HG03457 (cell line): ENCODE results near the gene ASAH2.
"Not testable (repeated sequence)": the region's sequence is repeated elsewhere in the genome, so short reads cannot be mapped to it uniquely, and the experiment has no call there.

ENCODE experiments used
- ATAC-seq: cut with Tn5 transposase; IDR thresholded peaks from one replicate; pipeline ENCODE4 v1.9.1; 2021; ENCODE audit warnings: moderate number of reproducible peaks; ENCODE audit not compliant: unreplicated experiment

Gene ASAH2

DNA sequence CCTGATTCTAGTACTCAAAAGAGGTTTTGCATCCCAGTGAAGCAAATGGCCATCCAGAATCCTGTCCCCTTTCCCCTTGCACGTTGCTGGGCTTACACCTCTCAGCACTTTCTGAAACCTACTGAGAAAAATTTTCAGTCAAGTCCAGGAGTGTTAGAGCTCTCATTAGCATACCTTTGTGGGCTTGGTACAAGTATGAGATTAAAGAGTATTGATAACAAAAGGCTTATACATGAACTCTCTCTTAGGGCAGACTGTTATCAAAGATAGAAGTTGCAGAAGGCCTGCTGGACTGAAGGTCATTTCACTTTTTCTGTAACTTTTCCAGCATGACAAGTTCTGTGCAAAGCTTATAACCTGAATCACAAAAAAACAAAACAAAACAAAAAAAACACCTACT is at the start of gene ASAH2:
Gene ASAH2, minus strand, starts transcription at position 123 of the 400 bp plus-strand sequence. CDS start 2,906 bp downstream, outside the sequence.
- ATAC-seq: no peak

DNA sequence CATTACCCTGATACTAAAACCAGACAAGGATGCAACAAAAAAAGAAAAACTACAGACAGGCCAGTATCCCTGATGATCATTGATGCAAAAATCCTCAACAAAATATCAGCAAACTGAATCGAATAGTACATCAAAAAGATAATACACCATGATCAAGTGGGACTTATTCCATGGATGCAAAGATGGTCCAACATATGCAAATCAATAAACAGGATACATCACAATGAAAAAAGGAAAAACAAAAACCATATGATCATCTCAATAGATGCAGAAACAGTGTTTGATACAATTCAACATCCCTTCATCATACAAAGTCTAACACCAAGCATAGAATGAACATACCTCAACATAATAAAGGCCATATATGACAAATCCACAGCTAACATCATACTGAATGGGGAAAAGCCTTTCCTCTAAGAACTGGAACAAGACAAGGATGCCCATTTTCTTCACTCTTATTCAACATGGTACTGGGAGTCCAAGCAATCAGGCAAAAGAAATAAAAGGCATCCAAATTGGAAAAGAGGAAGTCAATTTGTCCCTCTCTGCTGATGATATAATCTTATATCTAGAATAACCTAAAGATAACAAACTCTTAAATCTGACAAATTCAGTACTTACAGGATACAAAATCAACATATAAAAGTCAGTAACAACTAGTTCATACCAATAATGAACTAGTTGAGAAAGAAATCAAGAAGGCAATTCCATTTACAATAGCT is 48.8 kb upstream of the ASAH2 start:
- ATAC-seq: no peak

DNA sequence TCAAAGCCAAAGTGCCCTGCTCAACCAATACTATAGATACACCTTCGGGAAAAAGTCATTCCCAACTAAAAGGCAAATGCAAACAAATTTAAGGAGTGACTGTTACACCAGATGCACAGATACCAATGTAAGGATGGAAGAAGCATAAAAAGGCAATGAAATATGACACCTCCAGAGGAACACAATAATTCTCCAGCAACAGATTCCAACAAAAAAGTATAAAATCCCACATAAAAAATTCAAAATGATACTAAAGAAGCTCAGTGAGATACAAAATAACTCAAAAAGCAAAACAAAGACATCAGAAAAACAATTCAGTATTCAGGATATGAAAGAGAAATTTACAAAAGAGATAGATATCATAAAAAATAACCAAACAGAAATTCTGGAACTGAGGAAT is 44.1 kb upstream of the ASAH2 start:
- ATAC-seq: no peak

DNA sequence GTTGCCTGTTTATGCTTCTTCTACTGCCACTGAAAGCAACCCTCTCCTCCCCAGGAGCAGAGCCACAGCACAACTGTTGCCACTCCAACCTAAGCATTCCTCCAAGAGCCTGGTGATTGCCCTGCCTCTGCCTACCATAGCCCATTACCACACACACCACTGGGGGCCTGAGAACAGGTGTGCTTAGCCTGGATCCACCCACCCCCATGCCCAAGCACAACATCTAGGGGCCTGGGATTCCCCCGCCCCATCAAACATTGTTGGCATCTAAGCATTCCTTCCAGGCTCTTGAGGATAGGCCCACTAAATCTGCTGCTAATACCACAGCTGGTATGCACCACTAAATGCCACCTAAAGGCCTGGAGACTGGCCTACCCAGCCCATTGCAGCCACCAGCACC is 43.3 kb upstream of the ASAH2 start:
- ATAC-seq: no peak

DNA sequence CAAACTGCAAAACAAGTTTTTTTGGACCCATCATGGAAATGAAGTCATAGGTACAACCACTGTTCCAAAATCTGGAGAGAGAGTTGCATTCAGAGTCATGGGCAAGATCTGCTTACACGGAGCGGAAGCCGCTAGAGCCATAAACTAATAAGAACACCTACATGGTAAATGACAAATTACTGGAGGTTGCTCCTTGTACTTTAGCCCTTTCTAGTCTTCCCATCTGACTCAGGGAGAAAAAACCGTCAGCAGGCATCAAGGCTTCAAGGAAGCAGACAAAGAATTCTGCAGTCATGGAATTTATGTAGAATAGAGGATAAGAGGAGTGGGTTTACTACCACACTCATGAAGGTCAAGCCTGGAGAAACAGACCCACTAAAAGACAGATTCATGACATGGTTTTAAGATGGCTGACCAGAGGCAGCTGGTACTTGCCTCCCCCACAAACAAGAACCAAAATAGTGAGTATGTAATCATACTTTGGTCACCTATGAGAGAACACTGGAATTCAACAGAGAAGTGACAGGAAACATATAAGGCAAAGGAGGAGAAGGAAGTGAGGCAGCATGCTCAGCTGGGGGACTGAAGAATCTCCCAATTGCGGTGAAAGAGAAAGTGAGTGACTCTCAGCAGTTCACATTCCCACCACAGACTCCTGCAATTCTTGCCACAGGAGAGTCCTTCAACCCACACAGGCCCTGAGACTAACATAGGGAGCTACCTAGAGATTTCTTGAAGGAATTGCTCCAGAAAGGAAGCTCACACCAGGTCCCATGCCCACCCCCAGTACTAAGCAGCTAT is 42.4 kb upstream of the ASAH2 start:
- ATAC-seq: no peak

DNA sequence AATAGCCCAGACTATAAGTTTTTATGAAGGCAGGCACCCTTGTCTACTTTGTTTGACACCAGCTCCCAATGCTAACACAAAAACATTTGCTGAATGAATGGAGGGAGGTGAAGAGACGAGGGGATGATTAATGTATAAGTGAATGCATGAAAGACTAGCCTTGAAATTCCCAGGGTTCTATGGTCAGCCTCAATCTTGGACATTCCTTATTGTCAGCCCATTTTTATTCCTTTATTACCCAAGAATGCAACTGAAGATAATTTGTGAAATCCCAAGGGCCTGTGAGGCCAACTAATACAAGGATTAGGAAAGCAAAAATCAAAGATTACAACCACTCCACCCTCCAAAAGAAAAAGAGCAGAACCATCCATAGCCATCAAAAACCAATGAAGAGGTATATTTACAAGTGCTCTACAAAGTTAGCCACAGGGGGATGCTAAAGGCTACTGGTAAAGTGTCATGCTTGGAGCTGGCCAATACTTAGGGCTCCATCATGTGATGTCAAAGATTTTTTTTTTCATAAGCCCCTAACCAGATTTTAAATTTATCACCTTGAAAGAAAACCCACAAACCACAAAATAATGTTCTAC is 40.0 kb upstream of the ASAH2 start:
- ATAC-seq: no peak

DNA sequence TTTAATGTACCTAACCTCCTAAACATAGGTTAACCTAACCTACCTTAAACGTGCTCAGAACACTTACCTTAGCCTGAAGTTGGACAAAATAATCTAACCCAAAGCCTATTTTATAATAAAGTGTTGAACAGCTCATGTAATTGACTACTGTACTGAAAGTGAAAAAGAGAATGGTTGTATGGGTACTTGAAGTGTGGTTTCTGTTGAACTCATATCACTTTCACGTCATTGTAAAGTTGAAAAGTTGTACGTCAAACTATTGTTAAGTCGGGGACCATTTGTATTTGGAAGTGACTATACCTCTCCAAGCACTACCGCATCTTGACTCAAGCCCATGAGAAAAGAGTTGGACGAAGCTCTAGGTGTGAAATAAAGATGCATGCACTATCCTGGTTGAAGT is 37.9 kb upstream of the ASAH2 start:
- ATAC-seq: no peak

DNA sequence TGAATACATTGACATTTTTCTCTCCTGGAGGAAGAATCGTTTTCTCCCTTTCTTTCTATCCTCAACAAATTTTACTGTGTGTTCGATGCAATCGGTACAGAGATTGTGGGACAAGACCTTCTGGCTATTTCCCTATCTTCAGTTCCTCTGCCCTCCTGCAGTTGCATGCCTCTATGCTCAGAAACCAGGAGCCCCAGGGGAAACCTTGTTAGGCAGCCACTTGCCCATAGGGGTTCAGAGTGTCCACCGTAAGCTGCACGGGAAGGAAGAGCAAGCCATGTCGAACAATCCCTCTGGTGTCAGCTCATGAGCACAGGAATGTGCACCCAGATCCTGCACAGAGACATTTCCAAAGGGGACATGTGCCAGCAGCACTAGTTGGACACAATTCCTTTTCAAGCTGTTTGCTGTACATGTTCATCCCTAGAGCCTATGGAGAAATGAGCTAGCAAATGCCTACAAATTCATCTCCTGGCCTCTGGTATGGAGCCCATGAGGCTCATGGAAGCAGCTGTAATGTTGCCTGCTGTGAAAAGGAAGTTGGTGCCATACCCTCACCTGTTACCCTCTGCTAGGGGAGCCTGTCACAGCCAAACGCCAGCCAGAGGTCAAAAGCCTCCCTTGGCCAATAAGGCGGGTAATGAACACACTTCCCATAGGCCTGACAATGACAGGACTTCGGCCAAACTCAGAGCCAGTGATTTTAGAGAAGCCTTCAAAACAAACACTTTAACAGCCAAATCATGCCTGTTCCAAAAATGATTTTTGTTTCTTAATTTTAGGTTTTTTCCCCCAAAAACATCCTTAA is 35.9 kb upstream of the ASAH2 start:
- ATAC-seq: no peak

DNA sequence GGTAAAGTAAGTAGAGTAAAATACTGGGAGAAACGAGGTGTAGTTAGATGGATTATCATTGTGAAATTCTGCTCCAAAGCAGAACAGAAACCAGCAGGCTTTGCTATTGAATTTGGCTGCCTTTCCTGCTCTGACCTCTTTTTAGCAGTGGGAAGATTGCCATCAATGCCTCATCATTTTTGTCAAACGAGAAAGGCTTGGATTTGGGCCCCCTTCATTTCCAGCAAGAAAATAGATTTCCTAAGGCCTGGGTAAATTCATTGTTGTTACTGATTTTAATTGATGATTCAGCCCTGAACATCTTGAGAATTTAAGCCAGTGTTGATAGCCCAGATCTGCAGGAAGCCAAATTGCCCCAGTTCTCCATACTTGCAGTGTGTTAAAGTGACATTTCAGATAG is 35.2 kb upstream of the ASAH2 start:
- no peak for ATAC-seq

DNA sequence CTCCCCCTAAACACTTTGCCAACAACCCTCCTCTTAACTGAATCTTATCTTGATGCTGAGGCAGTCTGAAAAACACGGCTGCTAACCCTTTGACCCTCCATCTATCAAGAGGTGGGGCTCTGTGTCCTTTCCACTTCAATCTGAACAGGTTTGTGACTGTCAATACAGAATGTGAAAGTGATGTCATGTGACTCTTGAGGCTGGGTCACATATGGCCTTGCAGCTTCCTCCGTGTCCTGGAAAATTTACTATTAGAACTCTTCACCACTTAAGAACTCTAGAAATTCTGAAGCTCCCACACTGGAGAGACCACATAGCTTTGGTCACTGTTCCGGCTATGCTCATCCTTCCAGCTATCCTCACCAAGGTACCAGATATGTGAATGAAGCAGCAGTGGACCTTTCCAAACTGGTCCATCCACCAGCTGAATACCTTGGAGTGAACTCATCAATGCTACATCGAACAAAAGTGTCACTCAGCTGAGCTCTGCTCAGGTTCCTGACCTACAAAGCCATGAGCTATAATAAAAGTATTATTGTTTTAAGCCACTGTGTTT is 30.7 kb upstream of the ASAH2 start:
- ATAC-seq: no peak

DNA sequence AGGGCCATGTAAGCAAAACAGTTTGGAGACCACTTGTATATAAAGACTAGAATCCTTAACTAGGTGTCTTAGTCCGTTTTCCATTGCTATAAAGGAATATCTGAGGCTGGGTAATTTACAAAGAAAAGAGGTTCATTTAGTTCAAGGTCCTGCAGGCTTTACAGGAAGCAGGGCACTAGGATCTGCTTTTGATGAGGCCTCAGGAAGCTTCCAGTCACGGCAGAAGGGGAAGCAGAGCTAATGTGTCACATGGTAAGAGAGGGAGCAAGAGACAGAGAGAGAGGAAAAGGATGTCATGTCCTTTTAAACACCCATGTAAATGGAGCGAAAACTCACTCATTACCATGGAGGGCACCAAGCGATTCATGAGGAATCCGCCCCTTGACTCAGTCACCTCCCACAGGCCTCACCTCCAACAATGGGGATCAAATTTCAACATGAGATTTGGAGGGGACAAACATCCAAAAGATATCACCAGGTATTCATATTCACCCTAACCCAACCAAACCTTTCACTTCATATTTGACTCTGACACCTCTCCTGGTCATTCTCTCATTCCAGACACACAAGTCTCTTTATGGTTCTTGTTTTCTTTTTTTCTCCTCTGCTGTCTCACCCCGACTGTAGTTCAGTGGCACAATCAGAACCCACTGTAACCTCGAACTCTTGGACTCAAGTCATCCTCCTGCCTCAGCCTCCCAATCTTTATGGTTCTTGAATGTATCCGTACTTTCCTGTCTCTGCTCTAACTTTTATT is 30.1 kb upstream of the ASAH2 start:
- no peak for ATAC-seq

DNA sequence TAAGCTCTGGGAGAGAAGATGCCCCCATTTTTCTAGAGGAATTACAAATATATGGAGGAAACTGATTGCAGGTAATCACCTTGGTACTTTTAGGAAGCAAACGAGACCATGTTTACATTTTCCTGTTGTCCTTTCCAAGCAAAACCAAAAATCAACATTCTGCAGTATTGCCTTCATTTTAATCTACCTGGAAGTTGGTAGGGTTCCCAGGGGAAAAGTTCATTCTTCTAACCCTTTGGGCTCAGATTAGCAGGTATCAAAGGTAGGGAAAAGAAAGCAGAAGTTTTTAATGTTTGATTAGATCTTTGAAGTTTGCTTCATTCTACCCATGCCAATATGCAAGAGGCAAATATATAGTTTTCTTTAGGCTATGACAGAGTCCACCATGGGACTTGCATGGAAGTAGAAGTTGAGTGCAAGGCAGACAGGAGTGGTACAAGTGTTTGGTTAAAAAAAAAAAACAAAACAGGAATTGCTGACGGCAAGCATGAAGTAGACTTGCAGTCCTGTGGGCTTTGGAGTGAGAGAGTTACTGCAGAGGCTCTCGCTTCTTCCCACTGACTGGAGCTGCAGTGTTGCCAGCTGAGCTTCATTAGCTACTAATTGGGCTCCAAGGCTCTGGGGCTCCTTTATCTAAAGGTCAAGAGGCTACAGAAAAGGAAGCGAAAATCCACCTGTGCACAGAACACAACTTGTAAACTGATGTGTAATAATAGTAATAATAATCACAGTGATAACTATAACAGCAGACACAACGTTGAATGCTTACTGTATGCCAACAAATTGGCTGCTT is 28.9 kb upstream of the ASAH2 start:
- ATAC-seq: no peak

DNA sequence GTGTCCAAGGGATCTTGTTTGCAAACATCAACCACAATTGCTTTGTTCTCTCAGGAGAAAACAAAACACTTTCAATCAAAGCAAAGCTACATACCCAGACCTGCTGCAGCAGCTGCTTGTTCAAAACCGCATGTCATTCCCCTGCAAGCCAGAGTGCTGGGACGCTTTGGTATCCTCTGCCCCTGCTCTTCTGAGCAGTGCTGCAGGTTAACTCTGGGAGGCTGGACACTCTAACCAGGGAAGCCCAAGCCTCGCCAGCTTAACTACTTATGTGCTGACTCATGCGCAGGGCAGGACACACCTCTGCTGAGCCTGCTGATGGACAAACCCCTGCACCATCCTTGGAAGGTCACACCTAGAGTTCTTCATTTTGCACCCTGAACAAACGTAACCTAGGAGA is 28.2 kb upstream of the ASAH2 start:
- ATAC-seq: no peak

DNA sequence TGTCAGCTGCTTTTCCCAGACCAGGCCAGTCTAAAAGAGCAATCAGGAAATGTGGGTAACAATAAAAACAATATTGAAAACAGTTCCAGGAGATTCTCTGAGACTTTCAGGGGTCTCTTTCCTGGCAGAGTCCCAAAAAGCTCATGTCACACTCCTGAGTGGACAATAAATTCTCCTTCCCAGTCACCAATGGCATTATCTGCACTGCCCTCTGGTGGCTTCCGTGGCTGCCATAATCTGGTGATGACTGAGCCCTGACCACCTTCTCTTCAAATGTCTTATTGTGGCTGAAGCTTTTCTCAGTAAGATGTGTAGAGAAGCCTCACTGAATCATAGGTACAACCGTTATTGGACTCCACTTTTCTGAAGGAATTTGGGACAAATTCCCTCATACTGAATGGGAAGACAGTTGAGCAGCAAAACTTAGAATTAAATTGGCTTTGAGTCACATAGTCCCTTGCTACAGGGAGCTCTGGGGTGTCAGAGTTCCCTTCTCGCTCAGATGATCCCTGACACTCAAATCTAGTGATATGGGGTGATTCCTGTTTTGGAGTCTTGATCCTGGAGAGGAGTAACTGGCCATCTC is 24.4 kb upstream of the ASAH2 start:
- ATAC-seq: no peak

DNA sequence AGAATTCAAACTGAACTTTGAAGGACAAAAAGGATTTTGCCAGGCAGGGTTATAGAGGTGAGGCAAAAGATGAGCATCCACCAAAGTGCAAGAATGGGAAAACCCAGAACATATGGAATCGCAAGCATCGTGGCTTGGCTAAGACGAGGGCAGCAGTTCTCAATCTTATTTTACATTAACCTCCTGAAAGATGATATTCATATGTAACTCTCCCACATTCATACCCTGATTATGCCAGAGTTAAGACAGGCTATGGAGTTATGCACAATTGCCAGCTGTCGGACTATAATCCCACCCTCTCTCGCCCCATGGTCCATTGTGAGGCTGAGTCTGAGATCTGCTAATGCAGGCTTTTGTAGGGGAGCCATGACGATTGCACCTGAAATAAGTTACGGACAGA is 21.2 kb upstream of the ASAH2 start:
- ATAC-seq: no peak

DNA sequence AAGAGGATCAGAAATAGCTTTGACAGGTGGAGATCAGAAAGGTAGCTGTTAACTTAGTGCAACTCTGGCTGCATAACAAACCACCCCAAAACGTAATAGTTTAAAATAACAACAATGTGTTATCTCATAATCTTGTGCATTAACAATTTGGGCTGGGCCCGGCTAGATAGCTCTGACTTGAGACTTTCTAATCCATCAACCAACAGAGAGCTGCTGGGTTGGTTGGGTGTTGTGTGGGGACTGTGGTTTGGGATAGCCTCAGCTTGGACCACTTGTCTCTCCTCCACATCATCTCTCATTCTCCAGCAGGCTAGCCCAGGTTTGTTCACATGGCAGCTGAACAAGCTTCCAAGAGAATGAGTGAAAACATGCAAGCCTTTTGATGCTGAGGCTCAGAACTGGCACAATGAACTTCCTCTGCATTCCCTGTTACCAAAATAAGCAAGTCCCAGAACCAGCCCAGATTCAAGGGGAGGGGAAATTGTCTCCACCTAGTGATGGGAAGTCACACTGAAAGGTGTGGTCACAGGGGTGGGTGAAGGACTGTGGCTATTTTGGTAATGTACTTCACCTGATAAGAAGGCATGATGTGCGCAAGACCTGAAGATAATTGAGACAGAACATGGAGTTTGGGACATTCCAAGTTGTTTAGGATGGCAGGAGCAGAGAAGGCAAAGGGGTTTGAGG is 20.4 kb upstream of the ASAH2 start:
- no peak for ATAC-seq

DNA sequence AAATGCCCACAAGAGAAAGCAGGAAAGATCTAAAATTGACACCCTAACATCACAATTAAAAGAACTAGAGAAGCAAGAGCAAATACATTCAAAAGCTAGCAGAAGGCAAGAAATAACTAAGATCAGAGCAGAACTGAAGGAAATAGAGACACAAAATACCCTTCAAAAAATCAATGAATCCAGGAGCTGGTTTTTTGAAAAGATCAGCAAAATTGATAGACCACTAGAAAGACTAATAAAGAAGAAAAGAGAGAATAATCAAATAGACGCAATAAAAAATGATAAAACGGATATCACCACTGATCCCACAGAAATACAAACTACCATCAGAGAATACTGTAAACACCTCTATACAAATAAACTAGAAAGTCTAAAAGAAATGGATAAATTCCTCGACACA is 16.6 kb upstream of the ASAH2 start:
- ATAC-seq: not testable (repeated sequence)

DNA sequence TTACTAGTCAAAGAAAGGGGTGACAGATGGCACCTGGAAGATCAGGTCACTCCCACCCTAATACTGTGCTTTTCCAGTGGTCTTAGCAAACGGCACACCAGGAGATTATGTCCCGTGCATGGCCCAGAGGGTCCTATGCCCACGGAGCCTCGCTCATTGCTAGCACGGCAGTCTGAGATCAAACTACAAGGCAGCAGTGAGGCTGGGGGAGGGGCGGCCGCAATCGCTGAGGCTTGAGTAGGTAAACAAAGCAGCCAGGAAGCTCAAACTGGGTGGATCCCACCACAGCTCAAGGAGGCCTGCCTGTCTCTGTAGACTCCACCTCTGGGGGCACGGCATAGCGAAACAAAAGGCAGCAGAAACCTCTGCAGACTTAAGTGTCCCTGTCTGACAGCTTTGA is 11.3 kb upstream of the ASAH2 start:
- ATAC-seq: not testable (repeated sequence)
